C1 segment of cervical spinal cord (tissue), 14 donors: ENCODE results near the gene AGAP1.
A peak's percentile ranks its signal among the peaks of the same experiment; 100 is the strongest.

ENCODE experiments used
- DNase-seq, 14 donors: peaks; one replicate each; lab custom pipeline; 2025; lab: John Stamatoyannopoulos, UW

AGAP1 gene

DNA sequence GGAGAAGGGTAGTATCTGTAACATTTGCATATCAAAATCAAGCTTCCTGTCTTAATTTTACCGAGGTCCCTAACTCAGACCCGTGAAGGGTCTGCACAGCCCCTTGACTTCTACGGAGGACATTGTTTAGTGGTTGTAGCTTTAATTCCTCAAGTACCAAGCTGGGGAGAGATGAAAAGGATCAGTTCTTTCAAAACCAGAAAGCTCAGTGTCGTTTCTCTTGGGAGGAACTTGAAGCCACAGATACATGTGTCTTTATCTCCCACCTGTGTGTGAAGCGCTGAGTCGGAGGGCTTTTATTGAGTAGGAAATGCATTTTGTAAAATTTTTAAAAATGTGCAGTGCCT is 410.7 kb downstream of the AGAP1 start:
- no peak for DNase-seq

DNA sequence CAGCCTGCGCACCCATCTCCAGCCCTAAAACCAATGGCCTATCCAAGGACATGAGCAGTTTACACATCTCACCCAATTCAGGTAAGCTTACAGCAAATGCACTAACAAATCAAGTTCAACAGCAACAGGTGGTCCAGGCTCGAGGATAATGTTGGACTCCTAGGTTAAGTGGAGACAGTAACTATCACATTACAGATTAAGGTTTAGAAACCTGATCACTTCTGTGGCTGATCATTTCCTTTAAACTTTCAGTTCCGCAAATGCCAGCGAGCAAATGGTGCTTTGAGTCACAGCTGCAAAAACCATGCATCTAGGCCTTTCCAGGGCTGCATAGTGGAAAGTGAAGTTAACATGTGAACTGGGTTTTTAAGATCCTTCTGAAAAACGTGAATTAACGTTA is 415.0 kb downstream of the AGAP1 start:
- DNase-seq: no peak

DNA sequence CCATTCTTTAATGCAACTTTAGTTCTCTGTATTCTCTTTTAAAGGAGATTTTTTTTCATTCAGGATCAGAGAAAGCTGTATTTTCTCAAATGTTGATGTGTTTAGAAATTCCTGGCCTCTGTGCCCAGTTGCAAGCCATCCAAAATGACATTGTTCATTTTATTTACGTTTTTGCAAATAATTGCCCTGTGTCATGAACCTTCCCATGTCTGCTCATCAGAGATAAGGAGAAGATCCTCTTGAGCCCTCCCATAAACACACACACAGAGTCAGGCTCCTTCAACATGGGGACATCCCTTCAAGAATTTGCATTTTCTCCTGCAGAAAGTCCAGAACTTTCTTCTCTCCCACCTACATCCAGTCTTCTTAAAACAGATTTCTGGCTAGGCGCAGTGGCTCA is 415.5 kb downstream of the AGAP1 start:
- DNase-seq: no peak

DNA sequence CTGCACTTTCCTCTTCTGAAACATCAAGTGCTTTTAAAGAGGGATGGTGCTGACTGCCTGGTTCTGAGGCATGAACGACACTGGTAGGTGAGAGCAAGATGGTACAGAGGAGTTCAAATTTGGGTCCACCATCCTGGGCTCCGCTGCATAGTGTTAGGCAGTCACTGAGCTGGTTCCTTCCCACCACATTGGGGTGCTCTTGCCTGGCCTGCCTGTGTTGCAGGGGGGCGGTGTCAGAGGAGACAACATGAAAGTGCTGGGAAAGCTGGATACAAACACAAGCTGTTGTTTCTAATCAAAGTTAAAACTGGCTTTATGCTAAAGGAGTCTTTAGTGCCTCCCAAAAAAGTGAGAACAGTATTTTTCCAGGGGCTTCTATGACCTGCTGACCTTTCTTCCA is 416.2 kb downstream of the AGAP1 start:
- DNase-seq: no peak

DNA sequence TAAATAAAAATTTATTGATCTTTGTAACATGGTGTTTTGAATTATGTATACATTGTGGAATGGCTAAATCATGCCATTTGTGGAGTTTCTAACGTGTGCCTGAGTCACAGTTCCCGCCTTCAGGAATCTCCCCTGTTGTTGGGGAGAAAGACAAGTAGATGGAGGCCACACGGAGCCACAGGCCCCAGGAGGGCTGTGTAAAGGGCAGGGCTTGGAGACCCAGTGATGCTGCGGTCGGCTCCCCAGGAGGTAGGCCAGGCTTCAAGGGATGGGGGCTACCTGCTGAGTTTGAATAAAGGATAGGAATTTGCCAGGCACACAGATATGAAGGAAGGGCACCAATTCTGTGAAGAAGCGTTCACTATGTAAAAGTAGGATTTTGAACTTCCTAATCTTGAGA is 417.3 kb downstream of the AGAP1 start:
- DNase-seq: no peak

DNA sequence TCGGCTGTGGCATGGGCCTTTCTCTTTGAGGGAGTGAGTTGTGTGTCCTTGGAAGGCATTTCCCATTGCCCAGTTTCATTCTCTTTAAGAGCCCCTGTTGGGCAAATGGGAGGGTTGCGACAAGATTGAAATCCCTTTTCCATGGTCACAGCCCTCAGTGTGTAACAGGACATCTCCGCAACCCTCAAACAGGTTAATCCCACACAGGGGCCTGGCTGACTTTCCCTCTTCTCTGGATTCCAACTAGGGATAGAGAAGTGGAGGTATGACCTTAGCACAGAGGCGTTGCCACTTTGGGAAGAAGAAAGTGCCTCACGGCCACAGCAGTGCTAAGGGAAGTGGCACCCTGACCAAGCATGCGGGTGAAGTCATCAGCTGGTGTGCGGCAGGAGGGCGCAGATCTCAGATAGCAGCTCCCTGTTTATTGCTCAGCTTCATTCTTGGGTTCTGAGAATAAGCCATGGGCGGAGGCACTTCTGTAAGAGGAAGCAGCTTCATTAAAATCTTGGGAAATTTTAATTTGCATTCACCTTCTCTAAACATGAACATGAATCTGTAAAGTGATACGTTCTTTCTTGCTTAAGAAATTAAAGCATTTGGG is 417.9 kb downstream of the AGAP1 start:
- no peak for DNase-seq

DNA sequence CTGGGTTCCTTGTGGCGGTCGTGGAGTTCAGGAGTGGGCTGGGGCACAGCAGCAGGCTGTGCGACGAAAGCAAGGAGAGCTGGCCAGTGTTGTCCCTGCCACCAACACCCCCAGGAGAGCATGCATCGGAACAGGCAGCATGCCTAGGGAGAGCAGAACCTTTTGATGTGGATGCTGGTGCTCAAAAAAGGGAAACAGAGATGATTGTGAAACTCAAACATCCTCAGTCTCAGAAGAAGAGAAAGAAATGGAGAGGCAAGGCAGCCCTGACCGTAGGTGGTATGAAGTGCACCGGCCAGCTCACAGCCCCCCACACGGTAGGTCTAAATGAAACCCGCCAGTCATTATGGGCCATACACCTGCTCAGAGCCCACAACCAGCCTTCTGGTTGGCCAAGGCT is 420.9 kb downstream of the AGAP1 start:
- no peak for DNase-seq

DNA sequence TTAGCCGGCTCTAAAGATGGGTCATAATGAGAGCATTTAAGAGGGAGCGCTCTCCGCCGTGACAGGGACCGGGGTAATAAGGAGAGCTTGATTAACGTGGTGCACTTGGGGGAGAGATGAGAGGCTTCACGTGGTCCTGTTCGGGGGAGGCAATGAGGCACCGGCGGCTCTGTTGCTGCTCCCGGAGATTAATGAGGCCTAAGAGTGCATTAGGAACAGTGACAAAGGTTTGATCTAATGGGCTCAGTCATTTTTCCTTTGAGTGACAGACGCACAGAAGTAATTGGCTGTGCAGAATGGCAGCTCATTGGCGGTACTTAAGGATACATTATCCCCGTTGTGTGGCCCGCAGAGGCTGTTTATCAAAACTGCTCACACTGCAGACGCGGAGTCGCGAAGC is 423.7 kb downstream of the AGAP1 start:
- DNase-seq: no peak

DNA sequence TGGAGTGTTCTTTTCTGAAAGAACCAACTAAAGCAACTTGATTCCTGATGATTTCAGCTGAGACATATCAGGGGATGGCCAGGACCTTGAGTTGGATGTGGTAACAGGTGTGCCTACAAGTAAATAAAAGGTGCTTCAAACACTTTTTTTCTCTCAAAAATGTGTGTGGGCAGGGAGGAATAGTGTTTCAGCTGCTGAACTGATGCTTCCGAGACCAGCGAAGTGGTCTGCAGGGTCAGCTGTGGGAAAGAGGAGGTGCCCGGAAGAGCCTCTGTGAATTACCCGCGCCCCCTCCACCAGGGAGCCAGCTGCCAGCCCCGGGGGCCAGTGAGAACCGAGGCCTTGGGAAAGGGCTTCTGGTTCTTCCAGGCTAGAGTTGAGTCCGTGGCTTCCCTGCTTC is 425.0 kb downstream of the AGAP1 start:
- DNase-seq: no peak

DNA sequence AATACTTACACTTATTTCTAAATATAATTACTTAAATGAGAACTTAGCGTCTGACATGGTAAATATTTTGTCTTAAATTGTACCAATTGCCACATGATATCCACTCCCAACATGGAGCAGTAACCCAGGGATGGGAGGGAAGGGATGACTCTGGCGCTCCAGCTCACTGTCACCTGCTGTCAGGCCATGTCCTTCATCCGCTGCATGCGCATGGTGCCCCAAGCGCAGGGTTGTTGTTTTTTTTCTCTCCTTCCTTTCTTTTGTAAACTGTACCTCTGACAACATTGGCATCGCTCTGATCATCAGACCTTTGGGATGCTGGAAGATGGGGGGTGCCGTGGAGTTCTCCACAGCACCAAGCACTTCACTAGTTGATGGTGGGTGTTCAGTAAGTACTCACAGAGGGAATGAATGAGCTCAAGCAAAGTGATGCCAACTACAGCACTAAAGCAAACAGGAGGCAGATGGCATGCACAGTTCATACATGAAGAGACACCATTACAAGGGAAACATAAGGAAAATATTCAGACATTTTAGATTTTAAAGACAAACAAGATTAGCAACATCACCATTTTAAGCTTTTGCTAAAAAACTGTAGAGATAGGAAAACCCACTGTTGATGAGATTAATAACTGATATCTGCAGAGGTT is 426.5 kb downstream of the AGAP1 start:
- no peak for DNase-seq

DNA sequence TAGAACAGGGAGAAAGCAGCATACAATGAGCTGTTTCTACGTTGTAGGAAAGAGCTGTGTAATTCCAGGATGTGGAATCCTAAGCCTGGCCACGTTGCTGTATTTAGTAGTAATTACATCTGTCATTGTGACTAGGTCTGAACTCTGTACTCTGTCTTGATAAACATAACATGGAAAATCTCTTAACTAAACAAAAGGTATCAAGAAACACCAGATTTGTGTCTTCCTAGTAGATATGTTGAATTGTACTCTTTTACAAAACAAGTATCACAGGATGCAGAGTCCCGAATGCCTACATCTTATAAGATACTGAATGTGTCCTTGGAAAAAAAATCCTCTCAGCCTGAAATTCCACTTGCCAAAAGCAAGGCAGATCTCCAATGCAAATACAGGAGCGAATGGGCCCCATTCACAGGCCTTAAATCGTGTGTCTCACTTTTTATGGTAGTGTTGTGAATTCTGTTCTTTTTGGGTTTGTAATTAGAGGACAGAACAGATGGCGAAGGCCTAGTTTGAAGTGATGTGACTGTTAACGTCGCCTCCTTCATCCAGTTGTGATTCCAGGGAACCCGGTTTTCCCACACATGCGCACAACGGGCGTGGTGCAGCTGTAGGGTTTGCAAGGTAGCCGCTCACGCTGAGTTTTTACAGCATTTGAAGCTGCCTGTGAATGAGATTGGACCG is 427.8 kb downstream of the AGAP1 start:
- DNase-seq: no peak

DNA sequence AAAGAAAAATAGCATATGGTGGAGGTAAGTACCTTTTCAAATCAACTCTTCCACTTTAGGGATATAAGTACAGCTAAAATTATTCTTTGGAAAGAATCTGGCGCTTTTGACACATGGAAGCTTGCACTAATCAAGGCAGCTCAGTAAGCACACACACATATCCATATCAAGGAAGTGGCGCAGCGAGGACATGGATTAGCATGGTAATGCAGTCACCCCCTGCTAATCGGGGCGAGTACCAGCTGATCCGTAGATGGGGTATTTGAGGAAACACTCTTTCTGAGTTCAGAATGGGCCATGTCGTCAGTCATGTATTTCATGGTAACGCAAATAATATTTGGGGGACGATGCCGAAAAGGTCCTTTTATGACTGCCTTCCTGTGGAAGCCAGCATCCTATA is 429.0 kb downstream of the AGAP1 start:
- no peak for DNase-seq

DNA sequence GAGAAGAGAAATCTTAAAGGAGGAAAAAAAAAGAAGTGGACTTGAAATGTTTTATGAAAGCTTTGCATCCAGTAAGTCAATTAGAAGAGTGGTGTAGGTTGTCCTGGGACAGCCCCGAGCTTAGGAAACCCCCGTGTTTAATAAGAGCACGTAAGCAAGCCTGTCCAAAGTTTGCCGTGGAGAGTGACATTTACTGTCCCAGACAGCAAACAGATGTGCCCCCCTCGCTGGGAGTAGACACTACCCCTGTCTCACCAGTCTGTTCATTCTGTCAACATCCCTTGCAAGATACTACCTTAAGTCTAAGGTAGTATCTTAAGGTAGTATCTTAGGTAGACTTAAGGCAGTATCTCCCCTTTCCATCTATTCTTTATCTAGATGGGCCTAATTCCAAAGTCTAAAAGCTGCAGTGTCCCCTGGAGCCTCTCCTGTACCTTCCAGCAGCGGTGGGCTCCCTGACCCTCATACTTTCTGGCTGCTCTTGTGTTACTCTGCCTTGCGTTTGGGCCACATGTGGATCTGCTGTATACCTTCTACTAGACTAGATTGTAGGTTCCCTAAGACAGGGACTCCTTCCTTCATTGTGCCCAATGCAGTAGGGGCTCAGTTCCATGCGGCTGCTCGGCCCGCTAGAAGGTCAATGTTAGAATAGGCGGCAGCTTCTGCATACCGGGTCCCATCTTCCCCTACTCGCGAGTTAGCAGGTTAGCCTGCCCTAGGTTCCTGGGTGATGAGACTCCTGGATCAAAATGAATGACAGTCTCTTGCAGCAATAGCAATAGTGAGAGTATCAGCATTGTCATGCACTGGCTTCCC is 430.2 kb downstream of the AGAP1 start:
- no peak for DNase-seq

DNA sequence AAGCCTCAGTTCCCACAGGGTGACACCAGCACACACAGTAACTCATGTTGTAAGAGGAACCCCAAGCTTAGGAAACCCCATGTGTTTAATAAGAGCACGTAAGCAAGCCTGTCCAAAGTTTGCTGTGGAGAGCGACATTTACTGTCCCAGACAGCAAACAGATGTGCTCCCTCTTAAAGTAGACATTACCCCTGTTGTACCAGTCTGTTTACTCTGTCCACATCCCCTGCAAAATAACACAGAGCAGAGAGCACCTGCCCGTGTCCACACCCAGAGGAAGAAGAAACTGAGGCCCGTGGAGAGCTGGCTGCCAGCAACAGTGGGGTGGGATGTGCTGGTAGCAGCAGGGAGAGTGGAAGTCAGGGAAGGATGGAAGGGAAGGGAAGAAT is 430.8 kb downstream of the AGAP1 start:
- no peak for DNase-seq

DNA sequence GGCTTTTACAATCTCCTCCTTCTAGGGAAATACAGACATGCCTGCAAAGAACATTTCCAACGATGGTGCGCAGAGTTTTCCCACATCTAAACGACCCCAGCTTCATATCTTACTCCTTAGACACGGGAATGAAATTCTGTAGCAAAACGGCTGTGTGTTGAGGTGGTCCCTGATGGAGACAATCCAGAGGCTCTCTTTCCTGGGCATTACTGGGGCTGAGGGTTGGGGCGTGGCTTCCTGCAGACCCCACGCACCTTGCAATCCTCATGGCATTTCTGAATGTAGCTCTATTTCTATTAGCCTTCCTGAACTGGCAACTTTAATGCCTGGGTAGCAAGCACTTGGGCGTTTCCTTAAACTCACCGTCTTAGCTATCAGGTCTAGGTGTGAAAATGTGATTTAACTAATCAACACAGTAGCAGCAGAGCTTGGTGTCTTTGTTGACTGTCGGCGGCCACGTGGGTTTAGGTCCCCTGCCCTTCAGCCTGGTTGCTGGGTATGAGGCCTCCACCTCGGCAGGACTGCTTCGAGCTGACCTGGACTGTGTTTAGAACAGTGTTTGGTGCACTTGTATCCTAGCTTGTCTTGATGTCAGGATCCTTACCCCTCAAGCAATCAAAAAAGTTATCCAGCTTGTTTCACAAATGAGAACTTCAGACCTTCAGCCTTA is 431.5 kb downstream of the AGAP1 start:
- DNase-seq: no peak

DNA sequence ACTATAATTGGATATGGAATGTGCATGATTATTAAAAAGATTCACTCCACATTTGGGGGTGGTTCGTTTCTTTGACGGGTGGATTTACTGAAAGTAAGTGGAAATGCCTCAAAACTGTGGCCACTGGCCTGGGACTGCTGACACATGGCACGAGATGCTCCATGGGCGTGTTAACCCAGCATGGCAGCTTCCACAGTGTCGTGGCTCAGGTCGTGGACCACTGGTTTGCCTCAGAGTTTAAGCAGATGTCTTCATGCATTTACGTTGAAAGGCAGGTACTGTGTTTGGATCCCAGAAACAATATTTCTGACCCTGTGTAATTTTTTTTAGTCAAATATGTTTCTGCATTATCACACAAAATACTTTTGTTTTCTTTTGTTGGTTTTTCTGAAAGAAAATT is 432.4 kb downstream of the AGAP1 start:
- no peak for DNase-seq

DNA sequence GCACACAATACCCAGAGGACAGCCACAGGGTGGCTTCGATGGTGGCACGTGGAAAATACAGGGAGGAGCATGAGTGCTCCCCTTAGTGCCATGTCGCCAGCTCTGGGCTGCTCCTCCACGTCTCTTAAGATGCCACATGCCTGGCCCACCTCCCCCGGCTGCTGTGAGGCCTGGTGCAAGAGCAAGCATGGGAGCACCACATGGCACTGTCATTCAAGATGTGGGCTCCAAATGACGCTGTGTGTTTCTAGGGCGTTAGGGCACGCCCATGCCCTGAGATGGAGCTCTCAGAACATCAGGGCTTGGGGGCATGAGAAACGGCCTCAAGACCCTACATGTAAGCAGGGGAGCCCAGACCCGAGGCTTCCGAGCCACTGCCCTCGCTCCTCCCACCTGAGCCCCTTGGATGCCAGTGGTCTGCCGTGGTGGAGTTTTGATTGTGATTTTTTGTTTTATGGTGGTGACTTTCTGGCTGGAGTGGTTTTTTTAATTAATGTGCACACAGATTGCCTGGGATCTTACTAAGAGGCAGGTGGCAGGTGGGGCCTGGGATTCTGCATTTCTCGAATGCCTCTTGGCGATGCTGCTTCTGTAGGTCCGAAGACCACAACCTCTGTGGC is 435.0 kb downstream of the AGAP1 start:
- no peak for DNase-seq

DNA sequence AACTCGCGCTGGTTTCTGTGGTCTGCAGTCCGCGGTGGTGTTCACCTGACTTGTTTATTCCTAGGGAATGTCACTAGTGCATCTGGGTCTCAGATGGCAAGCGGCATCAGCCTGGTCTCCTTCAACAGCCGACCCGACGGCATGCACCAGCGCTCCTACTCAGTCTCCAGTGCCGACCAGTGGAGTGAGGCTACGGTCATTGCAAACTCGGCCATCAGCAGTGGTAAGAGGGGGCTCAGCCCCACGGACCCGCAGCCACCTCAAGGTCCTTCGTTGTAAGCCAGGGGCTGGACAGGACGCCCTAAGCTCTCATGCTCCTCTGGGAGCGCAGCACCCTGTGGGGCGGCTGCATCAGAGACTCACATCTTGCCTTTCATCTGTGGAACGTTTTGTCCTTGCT is 436.9 kb downstream of the AGAP1 start:
- DNase-seq: no peak

DNA sequence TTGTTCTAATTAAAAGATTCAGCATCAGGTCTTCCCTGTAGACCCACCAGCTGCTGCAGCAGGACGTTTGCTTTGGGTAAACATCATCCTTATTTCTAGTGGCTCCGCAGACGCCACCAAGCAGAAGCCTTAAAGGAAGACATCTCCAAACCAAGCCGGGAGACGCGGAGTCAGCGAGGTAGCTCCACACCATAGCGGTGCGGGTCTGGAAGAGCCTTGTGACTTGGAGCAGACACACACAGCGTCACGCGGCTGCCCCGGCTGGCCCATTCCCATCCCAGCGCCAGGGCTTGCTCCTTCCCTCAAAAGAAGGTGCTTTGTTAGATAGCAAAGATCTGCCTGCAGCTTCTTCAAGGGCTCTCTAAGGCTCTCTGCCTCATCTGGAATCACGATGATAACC is 437.8 kb downstream of the AGAP1 start:
- no peak for DNase-seq

DNA sequence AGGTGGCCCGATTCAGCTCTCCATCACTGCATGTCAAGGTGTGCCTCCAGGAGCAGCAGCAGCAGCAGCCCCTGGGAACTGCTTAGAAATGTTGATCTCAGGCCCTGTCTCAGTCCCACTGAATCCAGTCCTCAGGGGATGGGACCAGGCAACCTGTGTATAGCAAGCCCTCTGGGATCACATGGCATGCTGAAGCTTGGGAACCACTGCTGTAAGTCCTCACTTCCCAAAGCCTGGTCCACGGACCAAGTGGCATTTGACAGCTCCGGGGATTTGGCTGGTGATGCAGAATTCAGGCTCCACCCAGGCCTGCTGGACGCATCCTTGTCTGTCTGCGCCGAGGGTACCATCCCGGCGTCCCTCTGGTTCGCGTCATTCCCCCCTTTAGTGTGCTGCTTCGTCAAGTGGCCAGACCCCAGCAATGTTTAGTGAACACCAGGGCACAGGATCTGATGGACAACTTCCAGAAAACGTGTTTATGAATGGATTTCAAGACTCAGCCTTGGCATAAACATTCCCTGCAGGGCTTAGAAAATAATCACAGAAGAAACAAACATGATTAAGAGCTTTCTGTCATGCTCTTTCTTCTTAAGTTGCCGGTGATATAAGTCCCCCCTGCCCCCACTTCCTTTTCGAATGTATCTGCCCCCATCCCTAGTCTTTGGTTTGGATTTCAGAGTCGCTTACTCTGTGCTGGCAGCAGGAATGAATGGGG is 440.4 kb downstream of the AGAP1 start:
- peak in 1 of 14 donors; percentile 44 for DNase-seq
